NCI-H187 (cell line): ENCODE data around the gene MRAP.

Experiments used
- DNase-seq, 2 experiments: peaks; one replicate each; lab custom pipeline; 2025; lab: John Stamatoyannopoulos, UW

MRAP gene

GRCh38 chr21:32349333-32349944 lies 50.8 kb downstream of the MRAP start:
- no peak for DNase-seq

DNA sequence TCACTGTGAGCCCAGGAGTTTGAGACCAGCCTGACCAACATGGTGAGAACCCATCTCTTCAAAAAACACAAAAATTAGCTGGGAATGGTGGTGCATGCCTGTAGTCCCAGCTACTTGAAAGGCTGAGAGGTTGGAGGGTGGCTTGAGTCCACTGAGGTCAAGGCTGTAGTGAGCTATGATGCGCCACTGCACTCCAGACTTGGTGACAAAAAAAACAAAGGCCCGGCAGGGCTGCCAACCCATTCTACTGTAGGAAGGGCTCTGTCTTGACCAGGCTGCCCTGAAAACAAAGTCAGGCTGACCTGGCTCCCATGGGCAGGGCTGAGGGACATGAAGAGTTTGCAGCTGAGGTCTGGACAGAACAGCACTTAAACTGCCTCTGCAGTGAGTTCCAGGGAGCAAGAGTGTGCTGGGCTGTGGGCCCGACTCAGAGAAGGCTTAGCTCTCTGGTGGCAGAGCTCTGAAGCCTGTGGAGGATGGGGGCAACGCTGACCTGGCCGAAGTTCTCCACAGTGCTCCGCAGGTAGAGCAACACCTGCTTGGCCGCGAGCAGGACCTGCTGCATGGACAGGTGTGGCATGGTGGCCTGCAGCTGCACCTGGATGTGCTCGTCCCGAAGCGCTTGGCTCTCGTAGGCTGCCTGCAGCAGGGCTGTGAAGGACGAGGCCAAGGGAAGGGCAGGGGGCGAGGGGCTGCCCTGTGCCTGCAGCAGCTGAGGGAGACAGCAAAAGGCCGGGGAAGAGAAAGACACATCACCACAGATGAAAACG lies 51.7 kb downstream of the MRAP start:
- no peak for DNase-seq

DNA sequence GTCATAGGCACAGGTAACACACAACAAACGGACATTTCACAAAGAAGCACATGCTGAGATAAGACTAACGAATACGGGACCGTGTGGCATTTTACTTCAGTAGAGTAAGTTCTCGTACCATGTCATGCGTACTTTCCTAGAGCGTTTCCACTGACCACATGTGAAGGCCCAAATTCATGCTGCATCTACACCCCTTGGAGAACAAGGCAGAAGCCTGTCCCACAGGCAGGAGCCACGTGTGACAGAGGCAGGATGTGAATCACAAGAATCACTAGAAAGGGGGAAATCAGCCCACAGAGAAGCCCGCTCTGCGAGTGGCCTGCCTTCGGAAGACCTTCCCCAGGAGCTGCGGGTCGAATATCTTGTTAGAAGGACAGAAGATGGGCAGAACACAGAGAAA lies 52.3 kb downstream of the MRAP start:
- DNase-seq, result no peak

- no peak for DNase-seq
Observed at GRCh38 chr21:32351428-32351827, 52.8 kb downstream of the MRAP start.

DNA sequence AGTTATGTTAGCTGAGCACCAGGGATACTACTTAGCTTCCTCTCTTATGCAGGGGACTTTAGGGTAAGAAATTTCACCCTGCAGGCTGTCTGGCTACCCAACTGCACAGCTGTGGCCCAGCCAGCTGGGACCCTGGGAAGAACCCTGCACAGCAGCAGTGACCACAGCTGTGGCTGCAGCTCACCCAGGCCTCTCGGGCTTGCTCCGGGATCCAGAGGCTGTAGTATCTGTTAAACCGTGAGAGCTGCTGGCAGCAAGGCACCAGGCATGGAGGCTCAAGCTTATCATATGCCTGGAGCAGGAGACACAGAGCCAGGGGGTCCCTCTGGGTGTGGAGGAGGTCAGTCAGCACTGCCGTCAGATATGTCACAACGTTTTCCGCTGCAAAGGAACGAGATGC lies 53.9 kb downstream of the MRAP start:
- DNase-seq, result no peak

GRCh38 chr21:32353002-32353711 lies 54.5 kb downstream of the MRAP start:
- no peak for DNase-seq

GRCh38 chr21:32356874-32357395 lies 58.3 kb downstream of the MRAP start:
- DNase-seq, result no peak

DNA sequence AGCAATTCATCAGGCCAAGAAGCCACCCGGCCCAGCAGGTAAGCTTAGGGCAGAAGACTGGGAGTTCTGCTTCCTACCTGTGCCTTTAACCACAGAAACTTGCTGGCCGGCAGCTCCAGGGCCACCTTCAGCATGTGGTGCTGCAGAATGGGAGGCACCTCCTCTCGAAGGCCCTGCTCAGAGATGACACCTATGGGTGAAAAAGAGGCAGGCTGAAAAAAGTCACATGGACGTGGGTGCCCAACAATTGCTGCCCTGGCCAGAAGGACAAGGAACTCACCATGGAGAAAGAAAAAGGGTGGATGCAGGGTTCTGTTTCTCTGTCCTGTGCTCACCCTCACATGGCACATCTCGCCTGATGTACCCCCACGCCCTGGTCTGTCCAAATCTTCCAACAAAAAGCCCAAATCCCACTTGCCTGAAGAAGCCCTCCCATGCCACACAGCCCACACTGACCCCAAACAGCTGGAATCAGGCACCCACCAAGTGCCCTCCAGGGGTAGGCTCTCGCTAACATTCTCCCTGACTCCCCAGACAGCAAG lies 61.1 kb downstream of the MRAP start:
- DNase-seq, result no peak

- no peak for DNase-seq
Observed at GRCh38 chr21:32360401-32360975, 61.8 kb downstream of the MRAP start.
